HG03442 (cell line): ENCODE measurements around the gene ESPNL.

Experiments used
- ATAC-seq: cut with Tn5 transposase; IDR thresholded peaks from one replicate; pipeline ENCODE4 v1.9.1; 2021; ENCODE audit warnings: mild to moderate bottlenecking, moderate library complexity; ENCODE audit not compliant: unreplicated experiment

The ESPNL gene

GRCh38 chr2:238155761-238156694 lies 55.9 kb downstream of the ESPNL start:
- ATAC-seq = no peak

- ATAC-seq = no peak
These were observed 57.4 kb downstream of the ESPNL start for GRCh38 chr2:238157506-238158017.

GRCh38 chr2:238158018-238158508 lies 57.9 kb downstream of the ESPNL start:
- ATAC-seq = no peak

- ATAC-seq = no peak
These were observed 58.5 kb downstream of the ESPNL start, which contains the start of gene ERFE for GRCh38 chr2:238158509-238159070. TSS of gene ERFE (plus strand) at chr2:238158970. CDS start at chr2:238159008, 38 bp downstream.

GRCh38 chr2:238159071-238159539 lies 59.0 kb downstream of the ESPNL start:
- no peak for ATAC-seq

- ATAC-seq = no peak
These were observed 59.6 kb downstream of the ESPNL start for GRCh38 chr2:238159661-238160205.

- no peak for ATAC-seq
These were observed 60.3 kb downstream of the ESPNL start for GRCh38 chr2:238160206-238161129.

GRCh38 chr2:238161291-238162051 lies 61.3 kb downstream of the ESPNL start:
- ATAC-seq = no peak

- no peak for ATAC-seq
These were observed 62.2 kb downstream of the ESPNL start for GRCh38 chr2:238162251-238162845.

- ATAC-seq = no peak
These were observed 62.8 kb downstream of the ESPNL start for GRCh38 chr2:238162846-238163441.

- no peak for ATAC-seq
These were observed 63.5 kb downstream of the ESPNL start for GRCh38 chr2:238163481-238164198.

- ATAC-seq = no peak
These were observed 64.8 kb downstream of the ESPNL start for GRCh38 chr2:238164906-238165287.

- ATAC-seq = no peak
These were observed 65.3 kb downstream of the ESPNL start for GRCh38 chr2:238165288-238165921.

- no peak for ATAC-seq
These were observed 66.5 kb downstream of the ESPNL start for GRCh38 chr2:238166391-238167343.

GRCh38 chr2:238167344-238167715 lies 67.2 kb downstream of the ESPNL start:
- ATAC-seq = no peak

GRCh38 chr2:238167761-238168160 lies 67.6 kb downstream of the ESPNL start:
- ATAC-seq = no peak
